OCI-LY3 (cell line): ENCODE measurements around the gene NEU1.
"Not testable (repeated sequence)": the region's sequence is repeated elsewhere in the genome, so short reads cannot be mapped to it uniquely, and the experiment has no call there.

ENCODE experiments used
- EZH2phosphoT487 ChIP-seq: fragments of 200-600 bp; shearing (Covaris generic); IDR thresholded peaks from 2 replicates; pipeline ENCODE4 v1.6.1; 2018; ENCODE audit warnings: antibody characterized with exemption, mixed run types, low read depth
- TF ChIP-seq, protein P1 (sequence below): fragments of 200-600, 300-600 bp; sonication (generic); IDR thresholded peaks from 2 replicates; pipeline ENCODE4 v1.5.1; 2014; ENCODE audit warnings: antibody characterized with exemption, low read length, low read depth

DNA sequence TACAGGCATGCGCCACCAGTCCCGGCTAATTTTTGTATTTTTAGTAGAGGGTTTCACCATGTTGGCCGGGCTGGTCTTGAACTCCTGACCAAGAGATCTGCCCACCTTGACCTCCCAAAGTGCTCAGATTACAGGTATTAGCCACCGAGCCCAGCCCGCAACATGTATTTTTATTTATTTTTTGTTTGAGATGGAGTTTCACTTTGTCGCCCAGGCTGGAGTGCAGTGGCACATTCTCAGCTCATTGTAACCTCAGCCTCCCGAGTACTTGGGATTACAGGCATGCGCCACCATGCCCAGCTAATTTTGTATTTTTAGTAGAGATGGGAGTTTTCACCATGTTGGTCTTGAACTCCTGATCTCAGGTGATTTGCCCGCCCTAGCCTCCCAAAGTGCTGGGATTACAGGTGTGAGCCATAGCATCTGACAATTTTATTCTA lies 24.5 kb downstream of the NEU1 start:
- TF ChIP-seq, protein P1, sequence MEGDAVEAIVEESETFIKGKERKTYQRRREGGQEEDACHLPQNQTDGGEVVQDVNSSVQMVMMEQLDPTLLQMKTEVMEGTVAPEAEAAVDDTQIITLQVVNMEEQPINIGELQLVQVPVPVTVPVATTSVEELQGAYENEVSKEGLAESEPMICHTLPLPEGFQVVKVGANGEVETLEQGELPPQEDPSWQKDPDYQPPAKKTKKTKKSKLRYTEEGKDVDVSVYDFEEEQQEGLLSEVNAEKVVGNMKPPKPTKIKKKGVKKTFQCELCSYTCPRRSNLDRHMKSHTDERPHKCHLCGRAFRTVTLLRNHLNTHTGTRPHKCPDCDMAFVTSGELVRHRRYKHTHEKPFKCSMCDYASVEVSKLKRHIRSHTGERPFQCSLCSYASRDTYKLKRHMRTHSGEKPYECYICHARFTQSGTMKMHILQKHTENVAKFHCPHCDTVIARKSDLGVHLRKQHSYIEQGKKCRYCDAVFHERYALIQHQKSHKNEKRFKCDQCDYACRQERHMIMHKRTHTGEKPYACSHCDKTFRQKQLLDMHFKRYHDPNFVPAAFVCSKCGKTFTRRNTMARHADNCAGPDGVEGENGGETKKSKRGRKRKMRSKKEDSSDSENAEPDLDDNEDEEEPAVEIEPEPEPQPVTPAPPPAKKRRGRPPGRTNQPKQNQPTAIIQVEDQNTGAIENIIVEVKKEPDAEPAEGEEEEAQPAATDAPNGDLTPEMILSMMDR = not testable (repeated sequence)
- TF ChIP-seq EZH2phosphoT487 = not testable (repeated sequence)
